Left ventricle myocardium superior (tissue), 1 donor: ENCODE data around the gene PLA1A. TPM values are rescaled to one million over a fixed set of nuclear protein-coding genes. Genes with fewer than 3 reads are reported as not detected.
"Not testable (repeated sequence)": the region's sequence is repeated elsewhere in the genome, so short reads cannot be mapped to it uniquely, and the experiment has no call there.

Experiments
- ATAC-seq: fragments of 200-7000 bp; cut with Tn5 transposase; one replicate; pipeline ENCODE4 v1.9.1; 2020; ENCODE audit warnings: mild to moderate bottlenecking, moderate library complexity
- DNase-seq: peaks from one replicate; pipeline ENCODE4 v3.0.0-alpha.2; 2020
- intact Hi-C: fragments of 100-400 bp; cut with micrococcal nuclease; formaldehyde crosslinking; loops from one replicate; pipeline ENCODE4 v1.11.0; 2022
- total RNA-seq: library from RNA; stranded (reverse); fragmentation: NEBNext Ultra II Directional; extraction: Animal tissue kit (Norgen Biotek cat#: 25700); gene quantifications from one replicate; pipeline ENCODE4 v1.2.1, GENCODE V29; 2021
- donor health status: DM: no; HTN: yes; CAD: no; lungs with severe emphysema.

Gene PLA1A
- total RNA-seq, 1 donor from 2014 or later: 1.3 TPM

DNA sequence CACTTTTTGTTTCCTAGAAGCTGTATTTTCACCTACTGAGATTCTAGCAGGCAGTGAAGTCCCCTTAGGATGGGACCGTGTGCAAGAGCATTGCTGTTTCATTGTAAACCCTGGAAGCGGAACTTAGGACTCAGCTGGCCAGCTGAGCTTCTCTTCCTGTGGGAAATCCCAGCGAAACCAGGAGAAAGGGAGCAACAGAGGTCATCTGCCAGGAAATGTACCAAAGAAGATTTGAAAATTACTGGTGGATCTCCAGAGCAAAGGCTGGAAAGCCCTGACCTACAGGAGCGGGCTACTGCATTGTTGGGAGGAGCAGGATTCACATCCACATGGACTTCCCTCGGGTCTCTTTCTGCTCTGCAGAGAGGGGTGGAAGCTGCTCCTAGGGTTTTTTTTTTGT, 26.0 kb upstream of the PLA1A start:
- ATAC-seq (peak; percentile 48), DNase-seq (no peak)
- intact Hi-C loops: no loop called here

DNA sequence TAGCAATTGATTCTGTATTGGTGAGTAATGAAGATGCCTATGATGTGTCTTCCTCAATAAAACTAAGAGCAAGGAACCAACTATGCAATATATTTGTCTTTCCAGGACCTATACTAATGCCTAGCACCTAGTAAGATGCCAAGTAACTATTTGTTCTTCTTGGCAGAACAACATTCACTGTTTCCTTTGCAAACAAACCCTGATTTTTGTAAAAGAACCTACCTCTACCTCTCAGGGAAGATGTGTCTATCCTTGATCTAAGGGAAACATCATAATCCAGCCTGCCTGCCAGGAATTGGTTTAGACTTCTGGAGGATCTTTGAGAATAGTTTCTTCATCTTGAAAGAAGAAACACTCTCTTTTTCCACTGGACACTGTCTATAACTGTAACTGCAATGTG, 22.2 kb upstream of the PLA1A start:
- intact Hi-C loops: no loop called here
- DNase-seq: no peak
- no peak for ATAC-seq

DNA sequence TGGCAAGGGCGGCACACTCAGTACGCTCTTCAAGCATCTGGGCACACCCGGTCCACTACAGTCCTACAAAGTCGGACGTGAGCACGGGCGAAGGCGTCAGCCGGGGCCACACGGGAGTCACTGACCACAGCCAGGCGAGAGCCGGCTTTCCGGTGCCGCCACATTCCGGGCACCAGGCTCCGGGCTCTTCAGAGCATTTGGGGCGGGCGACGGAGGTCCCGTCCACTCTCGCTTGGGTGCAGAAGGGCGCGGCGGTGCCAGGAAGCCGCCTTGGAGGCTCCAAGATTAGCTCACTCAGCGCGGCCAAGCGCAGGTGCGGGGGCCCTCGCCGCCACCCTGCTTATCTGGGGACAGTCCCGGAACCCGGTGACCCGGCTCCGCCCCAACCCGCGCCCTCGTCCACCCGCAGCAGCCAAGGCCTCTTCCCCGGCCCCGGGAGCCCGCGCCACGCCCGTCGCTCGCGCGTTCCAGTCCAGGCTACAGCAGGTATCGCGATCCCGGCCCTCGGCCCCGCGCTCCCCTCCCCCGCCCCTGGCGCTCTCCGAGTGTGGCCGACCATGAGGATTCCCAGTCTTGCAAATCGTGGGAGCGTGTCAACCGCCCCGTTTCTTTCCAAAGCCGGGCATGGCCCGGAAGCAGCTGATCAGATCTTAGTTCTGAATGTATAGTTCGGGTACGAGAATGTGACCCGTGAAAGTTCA, 18.2 kb upstream of the PLA1A start, which contains the start of gene ADPRH:
TSS of gene ADPRH (plus strand) at position 127 of the 701 bp plus-strand sequence. CDS start 2,678 bp downstream, outside the sequence.
- DNase-seq: peak; percentile 91
- intact Hi-C loops: no loop called here
- ATAC-seq: peak; percentile 95

DNA sequence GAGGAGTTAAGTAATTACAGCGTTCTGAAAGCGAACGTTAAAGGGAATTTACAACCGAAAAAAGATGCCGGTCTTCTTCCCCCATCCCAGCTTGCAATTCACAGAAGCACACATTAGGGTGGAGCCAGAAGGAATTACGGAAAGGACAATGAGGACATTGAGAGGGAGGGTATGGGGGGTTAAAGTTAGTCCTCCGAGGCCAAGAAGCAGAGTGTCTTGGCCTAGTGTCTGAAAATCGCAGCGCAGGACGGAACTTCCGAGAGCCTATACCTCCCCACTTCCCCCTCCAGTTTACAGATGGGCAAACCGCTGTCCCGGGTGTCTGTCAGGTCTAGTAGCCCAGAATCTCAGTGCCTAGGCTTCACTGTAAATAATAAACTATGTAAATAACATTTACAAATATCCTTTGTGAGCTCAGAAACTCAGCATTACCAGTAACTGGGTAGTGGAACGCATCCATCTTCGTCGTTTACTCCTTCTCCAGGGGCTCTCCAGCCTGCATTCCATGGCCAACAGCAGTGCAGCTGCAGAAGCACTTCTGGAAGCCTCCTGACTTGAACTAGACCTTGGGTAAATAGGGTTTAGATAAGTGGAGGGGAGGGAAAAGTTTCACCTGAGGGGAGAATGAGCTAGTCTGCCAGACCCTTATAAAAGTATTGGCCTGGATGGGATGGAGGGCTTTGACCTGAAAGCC, 17.5 kb upstream of the PLA1A start:
- intact Hi-C loops: no loop called here
- DNase-seq (peak; percentile 56), ATAC-seq (peak; percentile 71)

DNA sequence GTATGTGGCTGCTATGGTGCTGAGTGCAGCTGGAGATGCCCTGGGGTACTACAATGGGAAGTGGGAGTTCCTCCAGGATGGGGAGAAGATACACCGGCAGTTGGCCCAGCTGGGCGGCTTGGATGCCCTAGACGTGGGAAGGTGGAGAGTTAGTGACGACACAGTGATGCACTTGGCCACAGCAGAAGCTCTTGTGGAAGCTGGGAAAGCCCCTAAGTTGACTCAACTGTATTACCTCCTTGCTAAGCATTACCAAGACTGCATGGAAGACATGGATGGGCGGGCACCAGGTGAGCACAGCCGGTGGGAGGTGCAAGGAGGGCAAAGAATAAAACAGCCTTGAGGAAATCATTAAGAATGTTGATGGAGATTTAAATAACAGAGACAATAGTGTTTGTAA, 15.5 kb upstream of the PLA1A start:
- no peak for ATAC-seq
- DNase-seq: no peak
- intact Hi-C loops: no loop called here

DNA sequence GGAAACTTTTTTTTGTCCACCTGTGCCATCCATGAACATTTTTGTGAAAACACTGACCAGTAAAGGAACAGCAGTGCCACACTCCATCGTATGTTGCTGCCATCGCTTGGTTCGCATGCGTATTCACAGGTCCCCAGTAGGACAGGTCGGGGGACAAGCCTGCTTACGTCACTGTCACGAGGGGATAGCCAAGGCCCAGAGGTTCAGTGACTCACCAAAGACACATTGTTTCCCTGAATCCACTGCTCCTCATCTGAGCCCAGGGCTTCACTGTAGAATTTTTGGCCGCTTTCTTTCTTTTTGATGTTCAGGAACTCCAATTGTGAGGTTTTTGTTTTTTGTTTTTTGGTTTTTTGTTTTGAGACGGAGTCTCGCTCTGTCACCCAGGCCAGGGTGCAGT, 12.5 kb upstream of the PLA1A start:
- no peak for DNase-seq
- intact Hi-C loops: no loop called here
- ATAC-seq: no peak

DNA sequence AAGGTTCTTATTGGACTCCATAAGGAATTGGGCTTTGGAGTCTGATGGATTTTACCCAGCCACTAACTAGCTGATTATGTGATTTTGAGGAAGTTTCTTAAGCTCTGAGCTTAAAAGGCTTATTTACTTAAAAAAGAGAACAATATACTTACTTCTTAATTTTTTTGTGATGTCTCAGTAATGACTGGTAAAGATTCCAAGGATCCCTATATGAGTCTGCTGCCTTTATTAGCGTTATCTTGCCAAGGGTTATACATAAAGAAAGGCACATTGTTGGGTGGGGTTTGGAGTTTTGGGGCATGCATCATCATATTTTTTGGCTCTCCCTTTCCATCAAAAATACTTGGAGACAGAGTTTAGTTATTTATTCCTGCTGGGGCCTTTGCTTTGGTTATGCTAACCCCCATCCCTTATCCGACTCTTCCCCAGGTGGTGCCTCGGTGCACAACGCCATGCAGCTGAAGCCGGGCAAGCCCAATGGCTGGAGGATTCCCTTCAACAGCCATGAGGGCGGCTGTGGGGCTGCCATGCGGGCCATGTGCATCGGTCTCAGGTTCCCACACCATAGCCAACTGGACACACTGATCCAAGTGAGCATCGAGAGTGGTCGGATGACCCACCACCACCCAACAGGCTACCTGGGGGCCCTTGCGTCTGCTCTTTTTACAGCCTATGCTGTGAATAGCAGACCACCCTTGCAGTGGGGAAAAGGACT, 11.7 kb upstream of the PLA1A start:
- no peak for DNase-seq
- ATAC-seq: no peak
- intact Hi-C loops: no loop called here

DNA sequence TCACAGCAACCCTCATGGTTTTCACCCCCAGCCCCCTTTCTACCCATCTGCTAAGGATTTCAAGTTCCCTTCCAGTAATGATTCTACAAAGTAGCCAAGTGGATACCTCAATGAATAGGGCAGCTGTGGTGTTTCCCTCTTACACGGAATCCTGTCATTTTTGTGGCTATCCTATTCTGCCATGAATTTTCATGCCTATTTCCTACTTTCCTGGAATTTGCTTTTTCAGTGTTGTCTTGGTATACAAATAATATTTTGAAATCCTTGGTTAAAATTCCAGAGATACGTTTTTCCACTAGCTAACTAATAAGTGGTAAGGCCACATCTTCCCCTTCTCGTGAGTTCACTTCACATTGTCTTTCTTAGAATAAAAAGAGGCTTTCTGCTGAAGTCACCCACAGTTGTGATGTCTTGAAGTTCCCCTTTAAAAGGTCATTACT, 10.9 kb upstream of the PLA1A start:
- intact Hi-C loops: no loop called here
- DNase-seq: no peak
- ATAC-seq: no peak

DNA sequence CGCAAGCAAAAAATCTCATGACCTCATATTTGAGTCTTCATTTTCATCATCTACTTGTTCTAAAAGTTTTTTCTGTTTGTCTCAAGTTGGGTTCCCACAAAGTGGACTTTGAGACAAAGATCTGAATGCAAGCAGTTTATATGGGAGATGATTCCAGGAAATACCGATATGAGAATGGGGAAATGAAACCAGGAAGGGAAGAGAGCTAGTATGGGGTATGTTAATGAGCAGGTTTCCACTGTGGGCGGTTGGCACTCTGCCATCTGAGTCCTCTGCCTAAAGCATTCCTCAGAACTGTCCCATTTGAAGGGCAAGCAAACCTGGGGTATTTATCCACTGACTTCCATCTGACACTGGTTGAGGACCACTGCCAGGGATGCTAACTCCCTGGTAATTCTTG, 9.6 kb upstream of the PLA1A start:
- peak; percentile 63 for DNase-seq
- peak; percentile 67 for ATAC-seq
- intact Hi-C loops: no loop called here

DNA sequence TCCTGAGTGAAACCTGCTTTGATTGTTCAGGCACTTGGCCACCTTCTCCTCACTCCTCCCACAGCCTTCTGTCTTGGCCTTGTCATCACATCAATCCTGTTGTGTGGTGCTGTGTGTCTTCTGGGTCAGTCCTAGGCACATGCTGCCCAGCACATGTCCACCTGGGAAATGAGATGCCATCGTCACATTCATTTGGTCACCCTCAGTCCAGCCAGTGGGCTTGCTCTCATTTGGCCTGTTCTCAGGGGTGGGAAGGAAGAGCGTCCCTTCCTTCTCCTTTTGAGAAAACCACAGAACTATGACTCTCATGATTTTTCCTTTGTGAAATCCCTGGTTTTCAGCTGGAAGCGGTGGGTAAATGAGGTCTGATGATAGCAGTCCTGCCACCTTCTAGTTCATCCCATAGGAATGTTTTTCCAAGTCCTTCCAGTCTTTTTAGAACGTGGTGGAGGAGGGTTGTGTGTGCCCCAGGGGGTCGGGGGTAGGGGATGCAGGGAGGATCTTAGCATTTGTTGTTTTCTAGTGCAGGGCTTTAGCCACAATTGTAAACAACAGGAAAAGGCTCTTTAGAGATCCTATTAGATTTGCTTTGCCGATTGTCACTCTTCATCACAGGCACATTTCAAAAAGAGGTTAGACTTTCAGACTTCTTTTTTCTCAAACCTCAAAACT, 8.4 kb upstream of the PLA1A start:
- ATAC-seq (peak; percentile 34), DNase-seq (no peak)
- intact Hi-C loops: no loop called here

DNA sequence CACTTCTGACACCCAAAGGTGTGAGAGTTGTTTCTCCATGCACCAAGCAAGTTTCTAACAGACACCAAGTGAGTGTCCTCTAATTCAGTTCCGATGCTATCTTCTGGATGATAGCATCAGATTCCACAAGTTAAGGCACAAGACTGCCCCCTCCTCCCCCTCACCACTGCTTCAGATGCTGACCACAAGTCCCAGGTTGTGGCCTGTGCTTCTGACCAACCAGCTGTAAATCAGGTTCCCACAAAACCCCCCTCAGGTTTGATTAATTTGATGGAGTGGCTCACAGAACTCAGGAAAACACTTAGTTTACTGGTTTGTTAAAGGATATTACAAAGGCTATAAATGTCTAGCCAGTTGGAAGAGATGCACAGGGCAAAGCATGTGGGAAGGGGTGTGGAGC, 7.0 kb upstream of the PLA1A start:
- intact Hi-C loops: no loop called here
- no peak for DNase-seq
- ATAC-seq: no peak

DNA sequence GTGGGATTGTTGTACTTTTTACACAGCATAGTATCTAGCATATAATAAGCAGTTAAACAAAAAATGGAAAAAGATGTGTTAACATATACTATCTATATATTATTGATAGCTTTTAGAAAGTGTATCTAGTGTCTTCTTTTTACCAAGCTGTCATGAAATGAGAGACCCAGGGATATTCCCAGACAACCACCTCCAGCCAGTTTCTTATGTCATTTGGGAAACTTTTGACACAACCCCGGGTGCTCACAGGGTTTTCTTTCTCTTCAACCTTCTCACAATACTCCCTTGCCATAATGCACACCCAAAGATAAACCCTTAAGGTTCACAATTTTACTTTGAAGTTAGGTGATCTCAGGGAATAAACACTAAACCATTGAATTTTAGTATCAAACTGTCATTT, 4.8 kb upstream of the PLA1A start:
- DNase-seq (no peak), ATAC-seq (no peak)
- intact Hi-C loops: no loop called here

DNA sequence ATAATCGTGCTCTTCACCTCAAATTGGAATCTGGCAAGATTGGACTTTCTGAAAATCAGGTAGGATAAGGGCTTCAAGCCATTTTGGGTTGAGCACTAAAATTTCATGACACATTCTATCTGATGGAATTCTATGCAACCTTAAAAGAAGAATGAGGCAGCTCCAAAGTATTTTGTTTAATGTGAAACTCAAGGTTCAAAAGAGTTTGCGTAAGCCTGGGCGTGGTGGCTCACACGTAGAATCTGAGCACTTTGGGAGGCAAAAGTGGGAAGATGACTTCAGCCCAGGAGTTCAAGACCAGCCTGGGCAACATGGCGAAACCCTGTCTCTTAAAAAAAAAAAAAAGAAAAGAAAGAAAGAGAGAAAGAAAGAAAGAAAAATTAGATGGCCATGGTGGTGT, 3.6 kb upstream of the PLA1A start:
- intact Hi-C loops: no loop called here
- ATAC-seq: no peak

DNA sequence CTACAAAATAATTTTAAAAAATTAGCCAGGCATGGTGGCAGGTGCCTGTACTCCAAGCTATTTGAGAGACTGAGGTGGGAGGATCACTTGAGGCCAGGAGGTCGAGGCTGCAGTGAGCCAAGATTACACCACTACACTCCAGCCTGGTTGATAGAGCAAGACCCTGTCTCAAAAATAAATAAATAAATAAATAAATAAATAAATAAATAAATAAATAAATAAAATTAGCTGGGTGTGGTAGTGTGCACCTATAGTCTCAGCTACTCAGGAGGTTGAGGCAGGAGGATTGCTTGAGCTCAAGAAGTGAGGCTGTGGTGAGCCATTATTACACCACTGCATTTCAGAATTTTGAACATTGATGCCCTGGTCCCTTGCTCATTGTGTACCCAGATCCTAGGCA, 2.8 kb upstream of the PLA1A start:
- intact Hi-C loops: not testable (repeated sequence)

More for the DNA sequence above, 3.6 kb upstream of the PLA1A start:
- DNase-seq: no peak

DNA sequence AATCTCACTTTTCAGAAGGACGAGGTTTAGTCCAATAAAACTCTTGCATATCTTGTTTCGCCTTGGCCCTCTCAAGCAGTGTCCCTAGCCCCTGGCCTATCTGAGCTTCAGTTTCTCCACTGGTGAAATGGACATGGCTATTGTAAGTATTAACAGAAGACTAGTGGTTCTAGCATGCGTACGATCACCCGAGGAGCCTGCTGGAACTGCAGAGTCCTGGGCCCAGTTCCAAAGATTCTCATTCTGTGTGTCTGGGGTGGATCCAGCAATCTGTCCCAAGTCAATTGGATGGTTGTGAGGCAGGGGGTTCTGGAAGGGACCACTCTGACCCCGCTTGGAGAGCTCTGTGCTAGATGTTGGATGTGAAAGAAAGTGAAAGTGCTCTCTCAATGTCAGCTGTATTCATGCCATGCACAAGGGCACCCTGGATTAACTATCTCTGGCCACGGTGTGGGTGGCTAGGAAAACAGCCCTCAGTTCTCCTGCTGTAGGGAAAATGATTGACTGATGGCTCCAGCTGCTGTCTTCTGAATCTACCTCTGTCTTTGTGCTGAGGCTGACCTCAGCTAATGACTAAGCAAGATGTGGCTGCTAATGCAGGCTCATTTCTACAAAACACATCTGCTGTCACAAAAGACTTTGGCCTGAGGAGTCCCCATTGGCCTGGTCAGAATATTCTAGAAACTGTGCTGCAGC, 1.9 kb upstream of the PLA1A start:
- intact Hi-C loops: no loop called here
- DNase-seq (no peak), ATAC-seq (peak; percentile 65)

More for the DNA sequence above, 2.8 kb upstream of the PLA1A start:
- DNase-seq, ATAC-seq: not testable (repeated sequence)

DNA sequence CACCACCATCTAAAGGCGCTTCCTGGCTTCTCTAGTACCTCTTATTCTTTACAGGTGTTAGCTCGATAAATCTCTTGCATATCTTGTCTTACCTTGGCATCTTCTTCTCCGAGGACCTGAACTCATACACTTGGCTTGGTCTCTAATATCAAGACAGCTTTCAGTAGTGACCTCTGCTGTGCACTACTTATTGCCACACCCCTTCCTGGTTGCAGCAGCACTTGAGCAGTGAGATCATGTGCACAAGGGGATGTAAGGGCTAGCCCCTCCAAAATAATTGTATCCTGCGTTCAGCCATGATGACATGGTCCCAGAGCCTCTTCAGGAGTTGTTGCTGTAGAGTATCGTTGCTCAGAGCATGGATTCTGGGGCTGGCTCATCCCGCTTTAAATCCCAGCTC, 1.3 kb upstream of the PLA1A start:
- intact Hi-C loops: no loop called here
- DNase-seq (no peak), ATAC-seq (peak; percentile 24)

DNA sequence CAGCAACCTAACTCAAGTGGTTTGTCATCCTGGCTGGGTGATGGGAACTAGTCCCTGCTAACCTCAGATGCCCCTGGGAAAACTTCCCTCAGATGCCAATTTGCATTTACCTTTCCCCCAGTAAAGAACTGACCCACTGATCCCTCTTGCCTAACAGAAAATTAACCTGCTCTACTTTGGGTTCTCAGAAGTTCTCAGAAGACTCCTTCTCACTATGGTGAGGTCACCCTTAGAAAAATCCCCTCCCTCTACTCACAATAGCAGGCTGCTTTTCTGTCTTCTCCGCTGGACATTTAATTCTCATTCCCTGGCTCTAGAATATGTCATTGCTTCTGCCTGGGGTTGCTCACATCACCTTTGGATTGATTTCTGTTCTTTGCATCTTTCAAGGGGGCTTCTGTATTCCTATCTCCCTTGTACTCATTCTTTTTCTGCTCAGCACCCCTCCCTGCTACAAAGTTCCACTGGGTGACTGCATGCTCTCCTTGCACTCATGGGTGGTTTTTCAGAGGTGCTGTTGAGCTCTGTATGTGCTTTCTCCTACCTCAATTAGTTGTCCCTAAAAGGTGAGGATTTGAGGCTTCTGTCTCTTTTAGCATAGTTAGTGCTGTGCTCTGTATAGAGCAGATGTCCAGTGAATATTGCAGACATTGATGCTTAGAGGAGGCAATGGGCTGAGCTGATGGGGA, 869 bp downstream of the PLA1A start:
- DNase-seq (no peak), ATAC-seq (peak; percentile 33)
- intact Hi-C loops: no loop called here

DNA sequence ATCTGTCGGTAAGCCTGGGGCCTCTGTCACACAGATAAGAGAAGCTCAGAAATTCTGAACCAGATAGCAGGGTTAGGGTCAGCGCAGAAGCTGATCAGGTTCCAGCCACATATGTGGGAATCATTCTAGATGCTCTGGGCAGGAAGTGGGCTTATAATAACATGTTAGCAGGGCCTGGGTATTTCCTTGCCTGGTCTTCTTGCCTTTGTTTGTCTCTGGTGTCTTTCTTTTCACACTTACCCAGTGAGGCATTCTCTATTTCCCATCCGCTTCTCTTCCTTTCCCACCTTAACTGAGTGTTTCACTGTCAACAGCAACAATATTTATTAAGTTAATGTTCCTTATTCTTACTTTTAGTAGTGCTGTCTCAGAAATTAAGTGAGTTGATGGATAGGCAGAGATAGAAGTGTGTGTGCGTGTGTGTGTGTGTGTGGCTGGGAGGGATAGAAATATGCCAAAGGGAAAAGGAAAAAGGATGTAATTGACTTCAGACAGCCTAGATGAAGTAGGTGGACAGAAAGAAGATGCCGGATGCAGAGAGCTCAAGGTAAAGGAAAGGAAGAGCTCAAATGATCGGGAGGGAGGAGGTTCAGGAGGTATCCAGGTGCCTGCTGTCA, 2.0 kb downstream of the PLA1A start:
- DNase-seq (no peak), ATAC-seq (no peak)
- intact Hi-C loops: loop anchor here (5.0 kb wide), 1 partner anchor 38 kb away; no protein-coding TSS in a partner anchor
